HFF-Myc (cell line): Measurements from ENCODE around the gene VAMP5.
"Not testable (repeated sequence)": the region's sequence is repeated elsewhere in the genome, so short reads cannot be mapped to it uniquely, and the experiment has no call there.

Source experiments
- DNase-seq: peaks from one replicate; pipeline ENCODE4 v3.0.0-alpha.2; 2011; ENCODE audit warnings: low read depth; ENCODE audit errors: extremely low read depth
- H3K4me3 ChIP-seq: replicated peaks from 2 replicates; pipeline ENCODE4 v1.5.1; 2011; ENCODE audit warnings: low read depth, mild to moderate bottlenecking, control low read depth, low read length
- TF ChIP-seq, protein P1 (sequence below): IDR thresholded peaks from 2 replicates; pipeline ENCODE4 v1.5.1; 2012; ENCODE audit warnings: mild to moderate bottlenecking, low read depth, low read length, control low read depth; ENCODE audit errors: missing control alignments

VAMP5 gene

DNA sequence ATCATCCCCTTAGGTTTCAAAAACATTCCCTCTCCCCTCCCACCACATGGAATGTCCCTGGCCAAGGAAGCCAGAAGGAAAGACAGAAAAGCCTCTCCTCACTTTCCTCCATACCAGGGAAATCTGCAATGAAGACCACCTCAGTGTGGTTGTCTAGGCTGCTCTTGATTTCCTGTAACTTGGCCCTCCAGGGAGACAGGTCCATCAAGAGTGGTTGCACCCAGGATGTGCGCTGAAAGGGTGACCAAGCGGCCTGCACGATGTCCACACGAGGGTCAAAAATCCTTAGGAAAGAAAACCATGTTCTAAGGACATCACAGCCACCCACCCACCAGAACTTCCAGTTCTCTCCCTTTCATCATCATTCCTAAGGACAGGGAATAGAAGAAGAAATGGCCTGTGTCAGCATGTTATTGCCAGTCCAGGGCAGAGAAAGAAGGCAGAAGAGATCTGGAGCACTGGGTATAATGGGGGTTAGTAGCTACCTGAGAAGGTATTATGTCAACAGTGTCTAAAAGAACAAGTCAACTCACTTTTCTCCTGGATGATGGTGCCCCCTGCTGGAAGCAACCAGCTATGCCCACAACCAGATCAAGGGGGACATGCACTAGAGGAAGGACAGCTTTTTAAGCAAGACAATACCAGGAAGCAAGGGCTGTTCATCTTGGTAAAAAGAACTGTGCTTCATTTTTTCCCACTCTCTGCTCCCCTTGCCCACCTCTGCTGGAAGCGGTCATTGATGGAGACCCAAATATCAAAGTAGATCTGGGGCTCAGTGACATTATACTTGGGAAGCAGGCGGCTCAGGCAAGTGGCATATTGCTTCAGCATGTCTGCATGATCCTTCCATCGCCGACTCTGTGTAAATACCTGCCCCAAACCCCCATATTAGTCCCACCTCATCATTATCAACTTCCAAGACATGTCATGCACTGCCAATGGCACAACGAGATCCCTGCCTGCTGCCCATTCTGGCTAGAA lies 32.2 kb upstream of the VAMP5 start:
- no peak for DNase-seq
- TF ChIP-seq, protein P1, sequence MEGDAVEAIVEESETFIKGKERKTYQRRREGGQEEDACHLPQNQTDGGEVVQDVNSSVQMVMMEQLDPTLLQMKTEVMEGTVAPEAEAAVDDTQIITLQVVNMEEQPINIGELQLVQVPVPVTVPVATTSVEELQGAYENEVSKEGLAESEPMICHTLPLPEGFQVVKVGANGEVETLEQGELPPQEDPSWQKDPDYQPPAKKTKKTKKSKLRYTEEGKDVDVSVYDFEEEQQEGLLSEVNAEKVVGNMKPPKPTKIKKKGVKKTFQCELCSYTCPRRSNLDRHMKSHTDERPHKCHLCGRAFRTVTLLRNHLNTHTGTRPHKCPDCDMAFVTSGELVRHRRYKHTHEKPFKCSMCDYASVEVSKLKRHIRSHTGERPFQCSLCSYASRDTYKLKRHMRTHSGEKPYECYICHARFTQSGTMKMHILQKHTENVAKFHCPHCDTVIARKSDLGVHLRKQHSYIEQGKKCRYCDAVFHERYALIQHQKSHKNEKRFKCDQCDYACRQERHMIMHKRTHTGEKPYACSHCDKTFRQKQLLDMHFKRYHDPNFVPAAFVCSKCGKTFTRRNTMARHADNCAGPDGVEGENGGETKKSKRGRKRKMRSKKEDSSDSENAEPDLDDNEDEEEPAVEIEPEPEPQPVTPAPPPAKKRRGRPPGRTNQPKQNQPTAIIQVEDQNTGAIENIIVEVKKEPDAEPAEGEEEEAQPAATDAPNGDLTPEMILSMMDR, result peak; percentile 90

GRCh38 chr2:85553184-85553583 lies 31.0 kb upstream of the VAMP5 start:
- DNase-seq, result no peak
- no peak overlapping the region for H3K4me3 ChIP-seq
- TF ChIP-seq, protein P1, result no peak

More for the DNA sequence above, 32.2 kb upstream of the VAMP5 start:
- H3K4me3 ChIP-seq, result no peak overlapping the region

- TF ChIP-seq, protein P1, result no peak
- no peak for DNase-seq
- H3K4me3 ChIP-seq, result no peak overlapping the region
These were observed 29.1 kb upstream of the VAMP5 start for GRCh38 chr2:85554980-85555612.

- TF ChIP-seq, protein P1, result no peak
- H3K4me3 ChIP-seq, result no peak overlapping the region
- no peak for DNase-seq
These were observed 27.1 kb upstream of the VAMP5 start for GRCh38 chr2:85557130-85557529.

DNA sequence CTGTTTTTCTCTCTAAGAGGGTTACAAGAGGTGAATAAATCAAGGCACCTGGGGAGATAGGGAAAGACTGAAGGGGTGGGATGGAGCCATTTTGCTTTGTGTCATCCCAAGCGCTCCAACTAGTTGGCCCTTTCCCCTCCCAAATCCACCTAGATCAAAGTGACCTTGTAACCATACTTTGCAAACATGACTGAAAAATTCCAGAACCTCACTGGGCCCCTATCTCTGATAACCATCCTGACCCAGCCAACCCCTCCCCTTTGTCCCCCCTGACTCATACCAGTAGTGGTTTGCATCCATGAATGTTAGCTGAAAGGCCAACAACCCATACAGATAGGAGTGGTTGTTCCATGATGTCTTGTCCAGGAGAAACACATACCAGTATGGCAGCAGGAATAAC lies 26.1 kb upstream of the VAMP5 start:
- no peak overlapping the region for H3K4me3 ChIP-seq
- no peak for DNase-seq
- TF ChIP-seq, protein P1, result no peak

GRCh38 chr2:85560403-85560726 lies 23.9 kb upstream of the VAMP5 start:
- DNase-seq, result not testable (repeated sequence)

GRCh38 chr2:85560812-85561279 lies 23.4 kb upstream of the VAMP5 start:
- TF ChIP-seq, protein P1, result no peak
- no peak for DNase-seq
- peak overlapping the region; percentile 87 for H3K4me3 ChIP-seq

More at GRCh38 chr2:85560403-85560726, 23.9 kb upstream of the VAMP5 start:
- peak overlapping the region; percentile 87 for H3K4me3 ChIP-seq
